Measurements from ENCODE around the gene DTNB.

The DTNB gene

DNA sequence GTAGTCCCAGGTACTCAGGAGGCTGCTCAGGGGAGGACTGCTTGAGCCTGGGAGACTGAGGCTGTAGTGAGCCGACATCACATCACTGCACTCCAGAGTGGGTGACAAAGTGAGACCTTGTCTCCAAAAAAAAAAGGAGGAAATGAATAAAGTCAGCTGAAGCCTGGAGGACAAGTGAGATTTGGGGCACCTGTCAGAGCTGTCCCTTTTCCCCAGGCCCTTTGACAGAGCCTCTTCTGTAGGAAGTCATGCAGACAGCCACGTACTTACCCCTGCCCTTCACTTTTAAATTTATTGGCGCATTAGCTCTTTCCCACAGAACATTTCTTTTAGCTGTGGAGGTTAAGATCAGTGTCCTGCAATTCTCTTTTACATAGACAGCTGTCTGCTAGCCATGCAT, 180.7 kb downstream of the DTNB start:
- DNase-seq = no peak

DNA sequence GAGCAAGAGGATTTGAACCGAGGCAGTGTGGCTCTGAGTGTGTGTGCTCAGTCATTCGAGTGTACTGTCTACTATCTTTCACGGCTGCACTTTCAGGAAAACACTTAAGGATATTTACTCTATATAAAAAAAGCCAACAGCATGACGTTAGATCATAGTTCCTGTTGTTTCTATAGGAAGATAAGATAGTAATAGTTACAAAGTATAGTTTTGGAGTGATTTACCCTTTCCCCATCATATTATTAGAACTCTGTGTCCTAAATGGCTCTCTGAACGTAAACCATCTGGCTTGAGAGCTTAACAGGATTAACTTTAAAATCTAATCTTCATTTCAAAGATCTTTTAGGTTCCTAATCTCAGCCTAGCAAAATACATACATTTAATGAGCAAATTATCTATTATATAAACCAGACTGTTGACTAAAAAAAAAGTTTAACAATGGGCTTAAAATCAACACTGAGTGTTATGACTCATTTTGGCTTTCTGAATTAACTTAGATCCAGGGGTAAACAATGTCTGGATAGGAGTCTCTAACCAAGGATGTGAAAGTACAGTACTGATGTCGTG, 181.3 kb downstream of the DTNB start:
- peak; percentile 9 for DNase-seq

DNA sequence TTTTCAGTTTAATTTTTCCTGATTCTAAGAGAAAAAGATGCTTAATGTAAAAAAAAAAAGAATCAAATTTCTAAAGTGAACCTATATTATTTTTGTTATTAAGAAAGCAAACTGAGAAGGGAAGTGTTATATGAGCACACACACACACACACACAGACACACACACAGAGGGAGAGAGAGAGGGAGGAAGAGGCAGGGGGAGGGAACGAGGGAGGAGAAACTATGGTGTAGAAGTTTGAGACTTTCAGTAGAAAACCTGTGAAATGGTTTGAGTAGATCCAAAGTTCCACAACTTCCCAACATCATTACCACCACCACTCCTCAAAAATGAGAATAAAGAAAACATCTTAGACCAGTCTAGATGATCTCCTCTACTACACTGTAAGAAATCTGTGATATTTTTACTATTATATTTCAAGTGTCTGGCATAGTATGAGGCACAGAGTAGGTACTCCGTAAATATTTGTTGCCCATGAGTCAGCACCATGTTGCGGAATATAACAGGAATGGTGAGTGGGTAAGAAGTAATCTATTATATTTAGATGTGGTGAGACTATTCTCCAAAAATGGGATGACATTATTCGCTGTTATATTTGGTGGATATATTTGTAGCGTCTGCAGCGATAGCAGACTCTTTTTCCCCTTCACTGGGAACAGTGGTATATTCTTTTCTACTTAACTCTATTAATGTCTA, 182.2 kb downstream of the DTNB start:
- no peak for DNase-seq

DNA sequence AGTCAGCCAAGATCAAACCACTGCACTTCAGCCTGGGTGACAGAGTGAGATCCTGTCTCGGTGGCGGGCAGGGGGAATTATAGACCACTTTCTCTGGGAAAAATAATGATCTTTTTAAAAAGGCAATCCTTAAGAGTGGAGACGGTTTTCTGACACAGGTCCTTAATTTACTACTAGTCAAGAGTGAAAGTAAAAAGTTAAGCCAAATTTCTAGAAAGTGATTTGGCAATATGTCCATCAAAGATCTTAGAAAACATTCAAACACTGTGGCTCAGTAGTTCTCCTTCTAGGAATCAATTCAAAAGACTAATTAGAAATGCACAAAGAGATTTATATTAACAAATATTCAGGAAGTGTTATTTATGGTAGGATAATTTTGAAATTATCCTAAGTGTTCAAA, 183.2 kb downstream of the DTNB start:
- DNase-seq = no peak

DNA sequence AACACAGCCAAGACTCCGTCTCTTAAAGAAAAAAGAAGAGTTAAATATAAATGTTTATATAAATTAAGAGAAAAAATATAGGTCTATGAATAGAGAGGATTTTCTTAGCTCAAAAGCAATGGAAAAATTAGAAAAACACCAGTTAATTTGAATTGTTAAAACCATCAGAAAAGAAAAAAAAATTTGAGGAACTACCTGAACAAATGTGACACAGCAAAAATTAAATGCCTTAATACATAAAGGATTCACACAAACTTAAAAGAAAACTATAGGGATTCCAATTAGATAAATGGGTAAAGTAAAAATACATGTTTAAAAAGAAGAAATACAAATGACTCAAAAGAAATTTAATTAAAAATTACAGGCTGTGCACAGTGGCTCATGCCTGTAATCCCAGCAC, 183.7 kb downstream of the DTNB start:
- DNase-seq = no peak

DNA sequence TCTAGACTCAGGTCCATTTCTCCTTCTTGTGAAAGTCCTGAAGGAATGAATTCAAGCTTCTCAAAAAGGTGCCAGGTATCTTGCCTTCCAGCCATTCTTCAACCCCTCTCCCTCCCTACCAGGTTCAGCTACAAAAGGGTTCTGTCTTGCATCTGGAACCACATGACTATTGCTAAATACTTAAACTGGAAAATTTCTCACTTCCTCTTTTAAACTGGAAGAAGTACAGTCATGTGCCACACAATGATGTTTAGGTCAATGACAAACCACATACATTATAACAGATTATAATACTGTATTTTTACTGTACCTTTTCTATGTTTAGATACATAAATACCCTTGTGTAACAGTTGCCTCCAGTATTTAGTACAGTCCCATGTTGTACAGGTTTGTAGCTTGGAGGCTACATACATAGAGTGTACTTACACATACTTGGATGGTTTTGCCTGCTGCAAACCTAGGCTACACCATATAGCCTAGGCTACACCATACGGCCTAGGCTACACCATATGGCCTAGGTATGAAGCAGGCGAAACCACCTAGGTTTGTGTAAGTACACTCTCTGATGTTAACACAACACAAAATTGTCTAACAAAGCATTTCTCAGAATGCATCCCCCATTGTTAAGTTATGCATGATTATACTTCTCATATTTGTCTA, 189.6 kb downstream of the DTNB start:
- DNase-seq = no peak

DNA sequence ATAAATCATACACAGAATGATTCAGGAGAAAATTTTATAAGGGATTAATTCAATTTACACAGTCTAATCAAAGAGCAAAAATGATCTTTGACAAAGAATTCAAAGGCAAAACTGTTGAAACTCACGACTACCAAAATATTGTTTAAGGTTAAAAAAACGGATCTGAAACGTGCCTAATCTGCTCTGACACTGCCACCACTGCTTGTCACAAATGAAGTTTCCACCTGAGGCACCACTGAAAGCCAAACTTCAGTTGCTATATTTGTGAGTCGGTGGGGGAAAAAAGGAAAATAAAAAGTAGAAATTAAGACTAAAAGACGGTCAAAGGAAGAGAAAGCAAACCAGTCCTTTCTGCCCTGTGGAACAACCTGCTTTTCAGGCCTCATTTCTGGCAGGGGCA, 191.0 kb downstream of the DTNB start:
- no peak for DNase-seq

DNA sequence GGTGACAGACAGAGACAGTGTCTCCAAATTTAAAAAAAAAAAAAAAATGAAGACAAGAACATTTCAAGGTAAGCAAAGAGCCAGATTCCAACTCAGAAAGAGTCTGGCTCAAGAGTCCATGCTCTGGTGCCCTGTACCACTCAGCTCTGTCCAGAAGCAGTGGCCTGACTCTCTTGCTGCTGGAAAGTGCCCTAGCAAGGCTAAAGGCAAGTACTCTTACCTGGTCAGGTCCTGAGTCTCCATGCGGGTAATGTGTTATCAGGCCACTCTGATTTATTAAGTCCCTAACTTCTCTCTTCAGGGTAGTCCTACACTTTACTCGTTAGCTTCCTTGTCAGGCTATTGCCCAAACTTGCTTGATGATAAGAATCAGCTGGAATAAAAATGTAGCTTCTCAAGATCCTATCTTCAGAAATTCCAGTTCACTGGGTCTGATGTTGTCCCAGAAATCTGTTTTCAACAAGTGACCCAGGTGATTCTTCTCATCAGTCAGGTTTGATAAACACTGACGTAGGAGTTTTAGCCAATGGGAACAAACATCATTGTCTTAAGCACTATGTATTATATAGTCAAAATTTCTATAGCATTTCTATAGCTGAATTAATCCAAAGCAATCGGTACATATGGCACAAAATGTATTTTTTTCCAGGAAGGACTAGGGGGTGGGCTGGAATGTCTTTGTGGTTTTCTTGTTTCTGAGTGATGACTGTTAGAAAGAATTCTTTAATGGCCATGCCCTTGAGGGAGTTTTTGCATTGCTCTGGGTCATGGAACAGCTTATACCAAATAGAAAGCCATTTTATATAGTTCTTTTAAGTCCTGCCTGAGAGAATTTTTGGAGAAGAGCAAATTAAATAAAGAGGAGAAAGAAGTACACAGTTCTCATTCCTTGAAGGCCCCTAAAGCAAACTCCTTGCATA, 191.7 kb downstream of the DTNB start:
- no peak for DNase-seq

DNA sequence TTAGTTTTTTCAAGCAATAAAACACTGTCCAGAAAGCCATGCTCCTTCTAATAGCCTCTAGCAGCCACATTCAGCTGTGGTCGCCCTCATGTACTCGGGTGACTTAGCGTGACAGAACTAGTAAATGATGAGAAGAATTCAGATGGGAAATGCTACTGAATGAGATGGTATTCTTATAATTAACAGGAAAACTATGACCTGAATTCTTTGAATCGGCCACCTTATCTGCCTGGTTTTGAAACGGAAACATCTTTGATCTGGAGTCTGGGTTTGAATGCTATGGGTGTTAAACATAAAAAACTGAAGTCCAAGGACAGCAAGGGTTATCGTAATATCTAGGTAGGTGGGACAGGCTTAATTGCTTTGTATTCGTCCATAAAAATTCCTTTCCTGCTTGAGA, 192.8 kb downstream of the DTNB start:
- DNase-seq = no peak

DNA sequence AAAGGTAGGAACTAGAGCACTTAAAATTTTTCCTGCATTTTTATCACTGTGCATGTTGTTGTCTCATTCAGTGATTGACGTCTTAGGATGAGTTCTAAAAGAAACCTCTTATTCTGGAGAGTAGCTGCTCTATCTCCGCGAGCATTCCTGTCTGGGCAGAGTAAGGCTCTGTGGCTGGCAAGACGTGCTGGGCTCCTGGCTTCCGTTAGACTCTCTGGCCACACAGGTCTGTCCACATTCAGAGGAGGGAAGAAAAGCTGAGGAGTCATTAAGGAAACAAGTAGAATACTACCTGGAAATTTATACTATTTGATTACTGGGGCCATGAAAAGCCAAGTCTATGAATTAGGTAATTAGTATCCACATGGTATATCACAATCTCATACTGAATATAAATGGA, 193.6 kb downstream of the DTNB start:
- DNase-seq = no peak

DNA sequence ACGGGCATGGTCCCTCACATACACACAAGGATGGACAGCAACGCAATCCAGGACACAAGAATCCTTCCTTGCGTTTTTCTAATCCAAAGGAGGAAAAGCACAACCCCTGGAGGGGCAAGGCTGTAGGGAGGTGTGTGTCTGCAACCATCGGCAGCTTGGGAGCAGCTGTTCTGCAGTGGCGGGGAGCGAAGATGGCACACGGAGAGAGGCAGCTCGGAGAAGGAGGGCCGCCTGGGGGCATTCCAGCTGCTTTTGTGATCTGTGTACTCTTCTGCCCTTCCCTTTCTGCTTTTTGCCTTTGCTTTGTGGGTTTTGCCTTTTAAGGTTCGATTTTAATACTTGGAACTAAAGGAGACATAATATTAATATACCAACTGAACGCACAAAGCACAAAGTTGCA, 194.6 kb downstream of the DTNB start:
- no peak for DNase-seq

DNA sequence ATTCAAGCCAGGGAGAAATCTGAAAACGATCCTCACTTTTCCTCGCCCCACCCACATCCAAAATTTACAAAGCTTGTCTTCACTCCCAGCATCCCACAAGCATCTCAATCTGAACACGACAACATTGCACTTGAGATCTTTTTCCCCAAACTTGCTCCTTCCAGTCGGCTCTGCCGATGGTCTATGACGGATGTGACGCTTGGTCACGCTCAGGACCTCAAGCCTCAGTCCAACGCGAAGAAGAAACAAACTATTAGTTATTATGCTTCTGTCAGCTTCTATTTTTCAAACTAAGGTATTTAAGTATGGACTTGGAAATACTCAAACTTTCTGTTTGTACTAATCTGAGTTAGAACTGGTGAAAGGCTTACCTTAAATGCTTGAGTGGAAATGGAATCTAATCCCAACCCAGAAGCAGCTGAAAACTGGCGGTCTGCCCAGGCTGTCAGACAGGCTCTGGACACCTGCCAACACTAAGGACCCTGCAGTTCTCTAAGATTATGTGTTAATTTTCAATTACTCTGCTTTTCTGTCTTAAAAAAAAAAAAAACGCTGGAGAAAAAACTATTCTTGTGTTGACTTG, 199.5 kb downstream of the DTNB start:
- peak; percentile 80 for DNase-seq

DNA sequence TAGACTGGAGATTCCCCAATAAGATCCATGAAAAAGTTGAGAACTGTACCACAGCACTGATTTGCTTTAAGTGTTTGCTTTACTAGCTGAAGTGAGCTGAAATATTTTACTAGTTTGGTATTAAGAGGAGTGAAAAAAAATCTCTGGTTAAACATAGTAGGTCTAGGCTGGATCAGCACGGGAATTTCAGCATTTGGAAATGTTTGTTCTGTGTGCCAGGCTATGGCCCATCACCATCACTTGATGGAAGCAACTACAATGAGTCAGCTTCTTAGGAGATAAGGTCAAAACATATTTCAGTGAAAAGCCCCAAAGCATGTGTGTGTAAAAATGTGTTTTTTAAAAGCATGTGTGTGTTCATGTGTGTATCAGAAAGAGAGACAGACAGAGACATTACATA, 200.2 kb downstream of the DTNB start:
- no peak for DNase-seq

DNA sequence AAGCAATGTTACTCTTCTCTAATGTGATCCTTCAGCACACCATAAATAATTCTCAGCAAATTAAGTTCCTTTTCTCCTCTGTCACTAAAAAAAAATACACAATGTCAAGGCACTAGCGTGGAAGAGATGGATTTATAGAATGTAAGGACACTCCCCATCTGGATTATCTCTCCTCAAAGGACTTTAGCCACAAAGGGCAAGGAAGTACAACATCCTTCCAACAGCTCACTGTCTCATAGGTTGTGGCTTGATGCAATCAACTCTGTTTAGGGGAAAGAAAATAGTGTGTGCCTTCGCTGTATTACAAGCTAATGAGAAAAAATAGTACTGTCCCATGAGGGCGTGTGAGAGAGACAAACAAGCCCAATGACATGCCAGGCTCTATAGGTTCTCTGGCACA, 202.6 kb downstream of the DTNB start:
- no peak for DNase-seq

DNA sequence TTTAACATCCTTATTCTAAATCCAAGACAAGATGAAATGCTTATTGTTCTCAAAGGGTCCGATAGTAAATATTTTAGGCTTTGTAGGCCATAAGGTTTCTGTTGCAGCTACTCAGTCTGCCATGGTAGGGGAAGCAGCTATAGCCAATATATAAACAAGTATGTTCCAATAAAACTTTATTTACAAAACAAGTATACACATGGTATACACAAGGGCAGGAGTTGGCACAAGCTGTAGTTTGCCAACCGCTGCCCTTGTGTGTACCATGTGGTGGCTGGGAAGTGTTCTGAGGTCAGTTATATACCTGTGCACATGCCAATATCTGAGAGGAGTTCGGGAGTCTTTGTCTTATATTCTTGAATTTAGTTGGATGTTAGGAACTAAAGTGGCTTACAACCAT, 205.6 kb downstream of the DTNB start:
- no peak for DNase-seq

DNA sequence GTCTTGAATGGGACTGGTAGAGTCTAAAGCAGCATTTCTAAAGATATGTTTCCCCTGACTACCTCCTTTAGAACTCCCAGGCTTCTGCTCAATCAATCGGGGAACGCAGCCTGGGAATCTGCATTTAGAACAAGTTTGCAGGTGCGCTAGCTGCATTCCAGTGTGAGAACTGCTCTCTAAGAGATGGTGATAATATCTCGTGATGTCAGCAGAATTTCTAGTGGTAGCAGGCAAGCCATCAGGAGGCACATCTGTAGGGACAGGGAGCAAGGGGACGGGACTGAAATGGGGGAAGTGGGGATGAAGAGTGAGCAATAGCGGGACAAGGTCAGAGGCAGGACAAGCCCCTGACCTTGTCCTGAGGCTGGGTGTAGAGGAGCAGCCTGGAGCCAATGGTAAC, 211.4 kb downstream of the DTNB start:
- no peak for DNase-seq

DNA sequence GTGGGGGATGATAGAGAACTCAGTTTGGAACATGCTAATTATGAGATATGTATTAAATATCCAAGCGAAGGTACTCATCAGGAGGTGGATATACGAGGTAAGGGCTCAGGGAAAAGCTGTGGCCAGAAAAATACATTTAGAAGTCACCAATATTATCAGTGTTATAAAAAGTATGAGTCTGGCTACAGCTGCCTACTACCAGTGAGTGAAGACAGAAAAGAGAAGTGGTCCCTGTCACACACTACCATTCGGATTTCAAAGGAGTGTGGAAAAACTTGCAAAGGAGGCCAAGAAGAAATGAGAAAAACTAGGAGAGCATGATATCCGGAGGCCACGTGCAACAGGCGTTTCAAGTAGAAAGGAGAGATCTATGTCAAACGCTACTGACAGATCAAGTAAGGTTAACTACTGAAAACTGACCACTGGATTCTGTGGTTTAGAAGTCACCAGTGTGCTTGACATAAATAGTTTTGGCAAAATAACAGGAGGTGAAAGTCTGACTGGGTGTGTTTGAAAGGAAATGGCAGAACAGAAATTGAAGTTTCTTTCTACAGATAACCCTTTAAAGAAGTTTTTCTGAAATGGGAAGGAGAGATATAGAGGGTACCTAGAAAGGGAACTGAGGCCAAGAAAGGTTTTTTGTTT, 213.0 kb downstream of the DTNB start:
- DNase-seq = no peak

DNA sequence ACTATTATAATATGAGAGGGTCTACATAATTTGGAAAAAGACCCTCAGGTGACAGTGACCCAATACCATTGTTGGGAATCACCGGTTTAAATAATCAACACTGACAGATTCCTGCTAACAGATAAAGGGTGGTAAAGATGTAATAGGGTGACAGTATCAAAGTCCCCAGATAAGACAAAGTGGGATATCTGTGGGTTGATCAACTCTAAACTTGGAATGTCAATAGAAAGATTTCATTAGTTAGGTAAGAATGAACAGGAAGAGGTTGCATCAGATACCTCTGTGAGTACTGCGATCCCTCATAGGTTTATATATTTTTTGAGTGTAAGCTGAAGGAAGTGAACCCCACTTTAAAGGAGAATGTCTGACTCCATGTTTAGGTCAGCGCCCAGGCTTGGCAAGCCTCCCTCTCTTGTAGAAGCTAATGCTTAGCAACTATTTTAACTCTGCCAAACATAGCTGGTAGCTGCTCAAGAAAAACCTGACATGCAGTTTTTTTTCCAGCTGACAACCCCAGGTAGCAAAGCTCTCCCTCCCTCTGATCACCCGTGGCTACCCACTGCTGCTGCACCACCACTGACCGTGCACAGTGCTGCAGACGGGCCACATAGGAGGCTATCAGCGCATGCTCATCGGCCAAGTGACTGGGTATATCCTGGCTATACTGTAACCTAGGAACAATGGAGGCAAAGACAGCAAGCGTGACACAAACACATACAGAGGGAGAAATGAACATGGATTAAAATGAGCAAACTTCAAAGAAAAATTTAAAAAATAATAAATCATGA, 218.4 kb downstream of the DTNB start:
- DNase-seq = no peak

DNA sequence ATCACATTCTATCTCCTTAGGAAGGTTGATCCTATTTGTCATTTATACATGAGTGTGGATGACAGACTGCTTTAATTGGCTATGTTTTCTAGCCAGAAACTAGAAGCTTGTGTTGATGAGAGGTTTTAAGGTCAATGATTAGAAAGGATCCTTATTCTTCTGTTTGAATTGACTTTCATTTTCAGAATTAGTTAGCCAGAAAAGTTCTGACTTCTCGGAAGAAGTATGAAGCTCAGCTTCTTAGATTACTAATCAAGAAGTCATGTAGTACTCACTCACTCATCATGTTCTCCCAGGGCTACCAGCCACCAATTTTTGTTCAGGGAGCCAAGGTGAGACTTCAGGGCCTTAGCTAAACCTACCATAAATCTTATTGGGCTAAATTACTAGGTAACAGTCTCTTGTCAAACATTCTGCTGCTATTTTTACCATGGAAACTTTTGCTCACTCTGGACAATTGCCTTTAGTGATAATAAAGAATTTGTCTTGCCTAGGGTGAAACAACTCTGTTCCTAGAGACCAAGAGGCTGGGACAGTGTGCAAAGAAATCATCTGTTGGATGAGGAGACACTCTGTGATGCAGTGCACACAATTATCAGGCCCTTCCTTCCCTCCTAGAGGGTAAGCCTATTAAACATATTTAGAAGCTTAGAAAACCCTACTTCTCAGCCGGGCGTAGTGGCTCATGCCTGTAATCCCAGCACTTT, 220.0 kb downstream of the DTNB start:
- DNase-seq = no peak

DNA sequence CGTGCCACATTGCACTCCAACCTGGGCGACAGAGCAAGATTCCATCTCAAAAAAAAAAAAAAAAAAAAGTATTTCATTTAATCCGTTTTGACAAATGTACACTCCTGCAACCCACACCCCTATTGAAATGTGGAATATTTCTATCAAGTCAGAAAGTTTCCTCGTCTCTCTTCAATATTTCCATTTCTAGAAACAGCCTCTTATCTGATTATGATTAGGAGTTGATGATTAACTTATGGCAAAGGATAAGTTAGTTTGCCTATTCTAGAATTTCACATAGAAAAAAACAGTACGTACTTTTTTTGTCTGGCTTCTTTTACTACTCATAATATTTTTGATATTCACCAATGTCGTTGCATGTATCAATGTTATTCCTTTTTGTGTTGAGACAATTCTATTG, 224.6 kb downstream of the DTNB start:
- no peak for DNase-seq

DNA sequence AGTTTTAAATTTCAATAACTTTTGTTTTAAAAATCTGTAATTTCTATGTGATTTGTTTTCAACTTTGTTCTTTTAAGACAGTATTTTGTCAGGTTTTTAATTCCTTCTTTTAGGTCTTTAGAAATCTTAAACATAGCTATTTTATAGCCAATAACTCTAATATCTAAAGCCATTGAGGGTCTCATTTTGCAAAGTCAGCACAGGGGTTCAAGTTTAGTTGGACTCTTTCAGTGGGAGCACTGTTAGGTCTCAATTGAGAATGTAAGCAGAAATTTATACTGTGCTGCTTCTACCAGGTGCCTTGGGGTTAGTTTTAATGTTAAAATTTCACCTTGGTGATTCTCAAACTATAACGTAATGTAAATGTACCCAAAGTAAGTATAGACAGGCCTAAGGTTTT, 226.4 kb downstream of the DTNB start:
- no peak for DNase-seq
